IMR-90 (cell line): ENCODE measurements around the gene HDGFL1. TPM values are rescaled to one million over a fixed set of nuclear protein-coding genes. Genes with fewer than 3 reads are reported as not detected.

Source experiments
- ATAC-seq: fragments of 200-7000 bp; cut with Tn5 transposase; 2 replicates; pipeline ENCODE4 v1.9.1; 2020; ENCODE audit warnings: low read depth, mild to moderate bottlenecking, moderate library complexity
- BruUV-seq: library from RNA; stranded (reverse); fragments of 400-500 nt; replicated peaks from 2 replicates; lab custom pipeline; 2021; lab: Mats Ljungman, UMichigan
- CTCF ChIA-PET: fragments of 300-600 bp; formaldehyde crosslinking; extraction: SDS; loops from one replicate; lab custom pipeline; 2021; ENCODE audit warnings: antibody characterized with exemption; lab: Yijun Ruan, JAX
- POLR2A ChIA-PET: fragments of 300-600 bp; sonication (Branson Sonifier 250); formaldehyde crosslinking; loops from one replicate; lab custom pipeline; 2022; ENCODE audit warnings: antibody characterized with exemption; ENCODE audit not compliant: unreplicated experiment; lab: Charles Lee
- DNase-seq: peaks from one replicate; pipeline ENCODE4 v3.0.0; 2013
- H2AFZ ChIP-seq: replicated peaks from 2 replicates; pipeline ENCODE3; 2013; ENCODE audit warnings: low read length, mild to moderate bottlenecking; ENCODE audit not compliant: poor library complexity
- H2AK5ac ChIP-seq: 2 replicates; pipeline ENCODE4 v1.6.1; 2013; ENCODE audit warnings: low read depth, low read length, inconsistent platforms
- H2AK9ac ChIP-seq: replicated peaks from 2 replicates; pipeline ENCODE3; 2013; ENCODE audit warnings: mild to moderate bottlenecking, low read depth, low read length, moderate library complexity; ENCODE audit not compliant: poor library complexity
- H2BK120ac ChIP-seq: 2 replicates; pipeline ENCODE4 v1.6.1; 2013; ENCODE audit warnings: low read depth, low read length, inconsistent platforms
- H2BK15ac ChIP-seq: 3 replicates; pipeline ENCODE4 v1.6.1; 2013; ENCODE audit warnings: low read depth, low read length, inconsistent platforms
- H2BK20ac ChIP-seq: 2 replicates; pipeline ENCODE4 v1.6.1; 2013; ENCODE audit warnings: low read depth, mild to moderate bottlenecking, inconsistent platforms, low read length, moderate library complexity
- H2BK5ac ChIP-seq: 2 replicates; pipeline ENCODE4 v1.6.1; 2013; ENCODE audit warnings: mild to moderate bottlenecking, low read depth, low read length, inconsistent platforms; ENCODE audit not compliant: poor library complexity, severe bottlenecking
- H3K14ac ChIP-seq: replicated peaks from 2 replicates; pipeline ENCODE4 v1.6.1; 2013; ENCODE audit warnings: low read depth, low read length, inconsistent platforms
- H3K18ac ChIP-seq: 2 replicates; pipeline ENCODE4 v1.6.1; 2013; ENCODE audit warnings: low read depth, low read length, control low read depth
- H3K23ac ChIP-seq: 2 replicates; pipeline ENCODE4 v1.6.1; 2013; ENCODE audit warnings: low read depth, low read length, inconsistent platforms
- H3K27ac ChIP-seq: 2 replicates; pipeline ENCODE4 v1.5.1; 2013; ENCODE audit warnings: mild to moderate bottlenecking, control low read depth, low read length; ENCODE audit not compliant: insufficient read depth
- H3K27me3 ChIP-seq: 2 replicates; pipeline ENCODE4 v1.6.1; 2013; ENCODE audit warnings: low read length; ENCODE audit not compliant: control insufficient read depth, insufficient read depth
- H3K36me3 ChIP-seq: 2 replicates; pipeline ENCODE4 v1.6.1; 2013; ENCODE audit warnings: low read length, mixed read lengths; ENCODE audit not compliant: control insufficient read depth, insufficient read depth
- H3K4ac ChIP-seq: 2 replicates; pipeline ENCODE4 v1.6.1; 2013; ENCODE audit warnings: low read depth, low read length, inconsistent platforms
- H3K4me1 ChIP-seq: 2 replicates; pipeline ENCODE4 v1.6.1; 2013; ENCODE audit warnings: low read length, mixed read lengths; ENCODE audit not compliant: control insufficient read depth, insufficient read depth
- H3K4me2 ChIP-seq: 2 replicates; pipeline ENCODE4 v1.6.1; 2013; ENCODE audit warnings: low read depth, mild to moderate bottlenecking, control low read depth, low read length, moderate library complexity
- H3K4me3 ChIP-seq: 2 replicates; pipeline ENCODE4 v1.5.1; 2013; ENCODE audit warnings: low read depth, mild to moderate bottlenecking, control low read depth, low read length, moderate library complexity; ENCODE audit not compliant: insufficient read depth
- H3K56ac ChIP-seq: 2 replicates; pipeline ENCODE4 v1.6.1; 2013; ENCODE audit warnings: low read length, inconsistent platforms; ENCODE audit not compliant: insufficient read depth; ENCODE audit errors: extremely low read depth
- H3K79me1 ChIP-seq, 2 experiments: 2 replicates each; pipeline ENCODE4 v1.6.1; 2013; ENCODE audit warnings: low read length in 2 of 2, inconsistent platforms in 1 of 2, low read depth in 1 of 2
- H3K9ac ChIP-seq: 2 replicates; pipeline ENCODE4 v1.6.1; 2013; ENCODE audit warnings: low read depth, low read length, control low read depth
- H3K9me1 ChIP-seq: 2 replicates; pipeline ENCODE4 v1.6.1; 2013; ENCODE audit warnings: low read length, inconsistent platforms; ENCODE audit not compliant: insufficient read depth
- H3K9me3 ChIP-seq: 2 replicates; pipeline ENCODE4 v1.6.1; 2013; ENCODE audit warnings: low read length; ENCODE audit not compliant: control insufficient read depth, insufficient read depth
- H4K20me1 ChIP-seq: 2 replicates; pipeline ENCODE4 v1.6.1; 2013; ENCODE audit warnings: low read length, inconsistent platforms; ENCODE audit not compliant: insufficient read depth
- H4K5ac ChIP-seq: 2 replicates; pipeline ENCODE4 v1.6.1; 2013; ENCODE audit warnings: mild to moderate bottlenecking, low read depth, low read length, control low read depth
- H4K8ac ChIP-seq, 2 experiments: 2 replicates each; pipeline ENCODE4 v1.6.1; 2013; ENCODE audit warnings: low read depth in 2 of 2, low read length in 2 of 2, control low read depth in 1 of 2, inconsistent platforms in 1 of 2
- H4K91ac ChIP-seq: 2 replicates; pipeline ENCODE4 v1.6.1; 2013; ENCODE audit warnings: low read depth, low read length, inconsistent platforms; ENCODE audit not compliant: insufficient read depth
- BHLHE40 ChIP-seq: fragments of 150-350 bp; IDR thresholded peaks from 2 replicates; pipeline ENCODE4 v1.6.1; 2016; ENCODE audit warnings: mild to moderate bottlenecking, low read depth, low read length
- CHD1 ChIP-seq: IDR thresholded peaks from 2 replicates; pipeline ENCODE4 v1.6.1; 2012; ENCODE audit warnings: low read depth, low read length, improper control_type of control experiment
- FOS ChIP-seq: fragments of 150-350 bp; IDR thresholded peaks from 2 replicates; pipeline ENCODE4 v1.6.1; 2016; ENCODE audit warnings: low read depth, low read length
- MAFK ChIP-seq: IDR thresholded peaks from 2 replicates; pipeline ENCODE4 v1.6.1; 2012; ENCODE audit warnings: low read depth, low read length, improper control_type of control experiment
- MAZ ChIP-seq: IDR thresholded peaks from 2 replicates; pipeline ENCODE4 v1.6.1; 2012; ENCODE audit warnings: low read depth, mild to moderate bottlenecking, low read length, improper control_type of control experiment, moderate library complexity, borderline replicate concordance
- MXI1 ChIP-seq: IDR thresholded peaks from 2 replicates; pipeline ENCODE4 v1.6.1; 2012; ENCODE audit warnings: low read depth, mild to moderate bottlenecking, low read length, moderate library complexity, borderline replicate concordance
- NFE2L2 ChIP-seq: fragments of 150-350 bp; IDR thresholded peaks from 2 replicates; pipeline ENCODE4 v1.6.1; 2016; ENCODE audit warnings: low read depth, mild to moderate bottlenecking, low read length
- RCOR1 ChIP-seq: IDR thresholded peaks from 2 replicates; pipeline ENCODE4 v1.6.1; 2012; ENCODE audit warnings: mild to moderate bottlenecking, low read length, improper control_type of control experiment; ENCODE audit not compliant: insufficient replicate concordance
- RFX5 ChIP-seq: IDR thresholded peaks from 2 replicates; pipeline ENCODE4 v1.8.0; 2012; ENCODE audit warnings: low read depth, mild to moderate bottlenecking, low read length, moderate library complexity
- SMC3 ChIP-seq: fragments of 150-350 bp; IDR thresholded peaks from 2 replicates; pipeline ENCODE4 v1.6.1; 2016; ENCODE audit warnings: low read depth, mild to moderate bottlenecking, antibody characterized with exemption, low read length, moderate library complexity
- WGBS, 2 experiments: methylation state at CpG; one replicate each; pipeline versions ENCODE4 v1.1.5 to v1.1.7; 2013; ENCODE audit warnings: missing lambda C conversion rate in 2 of 2; ENCODE audit not compliant: insufficient read length in 1 of 2; ENCODE audit errors: extremely low coverage in 2 of 2; 5-methylcytosine and 5-hydroxymethylcytosine counted together
- dilution Hi-C: fragments of 300-500 bp; cut with HindIII; formaldehyde crosslinking; loops from one replicate; pipeline ENCODE4 v1.14.3; 2018; ENCODE audit warnings: low sequenced_read_pairs; ENCODE audit not compliant: unreplicated experiment
- in situ Hi-C: fragments of 300-500 bp; cut with MboI; formaldehyde crosslinking; loops from 3 replicates; pipeline ENCODE4 v1.14.3; 2019; ENCODE audit warnings: low sequenced_read_pairs, inconsistent platforms, mixed read lengths
- intact Hi-C: fragments of 100-400 bp; cut with micrococcal nuclease; formaldehyde crosslinking; loops from 2 replicates; pipeline ENCODE4 v1.10.0; 2022
- polyA plus RNA-seq, 3 experiments: library from polyadenylated mRNA; depleted of rRNA; stranded (reverse); fragments of >200 nt; gene quantifications; 2 replicates each; pipeline ENCODE4 v1.2.3, GENCODE V29; 2012; ENCODE audit warnings: low replicate concordance in 1 of 3
- total RNA-seq: library from RNA; depleted of rRNA; stranded (reverse); fragments of >200 nt; gene quantifications from 2 replicates; pipeline ENCODE4 v1.2.3, GENCODE V29; 2012
- TF ChIP-seq, protein P1 (sequence below): conservative IDR thresholded peaks from 2 replicates; pipeline ENCODE4 v1.5.1; 2012; ENCODE audit warnings: mild to moderate bottlenecking, low read depth, low read length, improper control_type of control experiment

The HDGFL1 gene
- total and polyA plus RNA-seq, 2 of the 4 experiments (the other 2 are of a cell fraction): not detected

- no CpG with 5 or more reads among the region's 2 CpGs for WGBS, 2 experiments
- no peak overlapping the region for H2AK9ac ChIP-seq
- H3K9me3 ChIP-seq: no peaks in the 10 kb centered on the region
- H4K8ac ChIP-seq: no peak overlapping the region
- H3K4me1 ChIP-seq: 0 out of 2 replicates have a peak, but pooled peaks cover 2% of the 10 kb centered on the region
- H3K23ac ChIP-seq: no peak overlapping the region
- H4K91ac ChIP-seq: no peak overlapping the region
- H3K4ac ChIP-seq: no peak overlapping the region
- no peak overlapping the region for H3K4me2 ChIP-seq
- DNase-seq (no peak), ATAC-seq (no peak)
- no peak overlapping the region for H3K18ac ChIP-seq
- intact Hi-C loops: no loop called here
- no peak overlapping the region for H3K14ac ChIP-seq
- no peak overlapping the region for H2BK5ac ChIP-seq
- no peaks in the 10 kb centered on the region for H4K20me1 ChIP-seq
- H3K4me3 ChIP-seq: no peak overlapping the region
- no peak overlapping the region for H3K9ac ChIP-seq
- CTCF ChIA-PET: interaction anchor here (0.6 kb wide), 1 partner anchor 344 kb away, joined by 3 read pairs; no protein-coding TSS in a partner anchor
- H2AFZ ChIP-seq: no peak overlapping the region
- H4K5ac ChIP-seq: no peak overlapping the region
- no peak overlapping the region for H2AK5ac ChIP-seq
- in situ Hi-C loops: no loop called here
- H3K56ac ChIP-seq: no peak overlapping the region
- no peaks in the 10 kb centered on the region for H3K27me3 ChIP-seq
- BruUV-seq: no TSS peak
- no peaks in the 10 kb centered on the region for H3K36me3 ChIP-seq
- no peaks in the 10 kb centered on the region for H3K9me1 ChIP-seq
- TF ChIP-seq RCOR1: no peak
- no peak for TF ChIP-seq NFE2L2
- no peak for TF ChIP-seq MAFK
- TF ChIP-seq MXI1: no peak
- TF ChIP-seq BHLHE40: no peak
- TF ChIP-seq SMC3: no peak
- TF ChIP-seq CHD1: no peak
- TF ChIP-seq FOS: no peak
- no peak for TF ChIP-seq MAZ
- no peak for TF ChIP-seq RFX5
- TF ChIP-seq, protein P1, sequence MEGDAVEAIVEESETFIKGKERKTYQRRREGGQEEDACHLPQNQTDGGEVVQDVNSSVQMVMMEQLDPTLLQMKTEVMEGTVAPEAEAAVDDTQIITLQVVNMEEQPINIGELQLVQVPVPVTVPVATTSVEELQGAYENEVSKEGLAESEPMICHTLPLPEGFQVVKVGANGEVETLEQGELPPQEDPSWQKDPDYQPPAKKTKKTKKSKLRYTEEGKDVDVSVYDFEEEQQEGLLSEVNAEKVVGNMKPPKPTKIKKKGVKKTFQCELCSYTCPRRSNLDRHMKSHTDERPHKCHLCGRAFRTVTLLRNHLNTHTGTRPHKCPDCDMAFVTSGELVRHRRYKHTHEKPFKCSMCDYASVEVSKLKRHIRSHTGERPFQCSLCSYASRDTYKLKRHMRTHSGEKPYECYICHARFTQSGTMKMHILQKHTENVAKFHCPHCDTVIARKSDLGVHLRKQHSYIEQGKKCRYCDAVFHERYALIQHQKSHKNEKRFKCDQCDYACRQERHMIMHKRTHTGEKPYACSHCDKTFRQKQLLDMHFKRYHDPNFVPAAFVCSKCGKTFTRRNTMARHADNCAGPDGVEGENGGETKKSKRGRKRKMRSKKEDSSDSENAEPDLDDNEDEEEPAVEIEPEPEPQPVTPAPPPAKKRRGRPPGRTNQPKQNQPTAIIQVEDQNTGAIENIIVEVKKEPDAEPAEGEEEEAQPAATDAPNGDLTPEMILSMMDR: no peak
- no peak overlapping the region for H2BK120ac ChIP-seq
- dilution Hi-C loops: no loop called here
- no peak overlapping the region for H3K27ac ChIP-seq
- POLR2A ChIA-PET: no interaction called here
- no peak overlapping the region for H2BK15ac ChIP-seq
- H2BK20ac ChIP-seq: no peak overlapping the region
- H3K79me1 ChIP-seq: no peaks in the 10 kb centered on the region
These were observed 13.1 kb upstream of the HDGFL1 start for GRCh38 chr6:22556266-22556665.
